ENCODE results near the gene APLNR. TPM values are rescaled to one million over a fixed set of nuclear protein-coding genes. Genes with fewer than 3 reads are reported as not detected.

APLNR gene
- total and polyA plus RNA-seq, 2 experiments from 2014 or later, result 1.9 to 3.9 TPM

DNA sequence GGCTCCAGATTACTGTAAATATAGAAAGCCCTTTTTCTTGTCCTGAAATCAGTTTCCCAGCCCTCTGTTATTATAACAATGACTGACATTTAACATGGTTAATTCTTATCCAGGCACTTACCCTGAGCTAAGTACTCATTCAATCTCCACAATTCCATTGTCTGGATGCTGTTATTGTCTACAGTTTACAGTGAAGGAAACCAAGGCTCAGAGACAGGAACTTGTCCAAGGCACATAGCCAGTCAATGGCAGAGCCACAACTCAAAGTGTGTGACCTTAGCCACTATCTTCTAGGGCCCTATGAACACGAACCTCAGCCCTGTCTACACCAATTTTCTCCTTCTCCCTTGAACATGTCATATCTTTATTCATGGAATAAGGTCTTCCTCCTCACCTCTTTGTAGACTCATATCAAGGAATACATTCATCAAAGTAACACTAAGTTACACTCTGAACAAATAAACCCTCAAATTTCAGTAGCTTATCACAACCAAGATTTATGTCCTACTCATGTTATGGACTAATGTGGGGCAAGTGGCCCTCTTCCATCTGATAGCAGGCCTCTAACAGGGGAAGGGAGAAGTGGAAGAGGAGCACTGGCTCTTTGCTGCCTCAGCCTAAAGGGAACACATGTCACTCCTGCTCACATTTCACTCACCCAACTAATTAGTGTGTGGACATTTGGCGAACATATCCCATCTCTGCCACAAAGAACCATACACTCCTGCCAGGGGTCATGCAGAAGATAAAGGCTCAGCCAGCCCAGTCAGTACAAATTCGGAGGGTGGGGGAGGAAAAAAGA is 39.3 kb upstream of the APLNR start:
- 80% methylated on average over 3 of the region's 3 CpGs for WGBS (ENCODE audit: low lambda C conversion rate, missing lambda C conversion rate)
- no peak overlapping the region for H3K4me3 ChIP-seq
- no peaks in the 10 kb centered on the region for H3K79me2 ChIP-seq
- H4K20me1 ChIP-seq (ENCODE audit: insufficient read depth, poor library complexity, severe bottlenecking), result no peaks in the 10 kb centered on the region
- no peak for DNase-seq (ENCODE audit: low spot score)
- no peaks in the 10 kb centered on the region for H3K9me2 ChIP-seq (replicated peaks; ENCODE audit: insufficient read depth)
- H3K4me2 ChIP-seq, result no peak overlapping the region
- H3K4me1 ChIP-seq (ENCODE audit: insufficient read depth), result peaks cover 6% of the 10 kb centered on the region
- TF ChIP-seq EZH2phosphoT487 (IDR thresholded peaks at IDR 0.05; ENCODE audit: low read depth, severe bottlenecking, unreplicated experiment) (no peak), EZH2 (IDR thresholded peaks at IDR 0.05; ENCODE audit: borderline replicate concordance) (no peak)
- TF ChIP-seq, protein P1, sequence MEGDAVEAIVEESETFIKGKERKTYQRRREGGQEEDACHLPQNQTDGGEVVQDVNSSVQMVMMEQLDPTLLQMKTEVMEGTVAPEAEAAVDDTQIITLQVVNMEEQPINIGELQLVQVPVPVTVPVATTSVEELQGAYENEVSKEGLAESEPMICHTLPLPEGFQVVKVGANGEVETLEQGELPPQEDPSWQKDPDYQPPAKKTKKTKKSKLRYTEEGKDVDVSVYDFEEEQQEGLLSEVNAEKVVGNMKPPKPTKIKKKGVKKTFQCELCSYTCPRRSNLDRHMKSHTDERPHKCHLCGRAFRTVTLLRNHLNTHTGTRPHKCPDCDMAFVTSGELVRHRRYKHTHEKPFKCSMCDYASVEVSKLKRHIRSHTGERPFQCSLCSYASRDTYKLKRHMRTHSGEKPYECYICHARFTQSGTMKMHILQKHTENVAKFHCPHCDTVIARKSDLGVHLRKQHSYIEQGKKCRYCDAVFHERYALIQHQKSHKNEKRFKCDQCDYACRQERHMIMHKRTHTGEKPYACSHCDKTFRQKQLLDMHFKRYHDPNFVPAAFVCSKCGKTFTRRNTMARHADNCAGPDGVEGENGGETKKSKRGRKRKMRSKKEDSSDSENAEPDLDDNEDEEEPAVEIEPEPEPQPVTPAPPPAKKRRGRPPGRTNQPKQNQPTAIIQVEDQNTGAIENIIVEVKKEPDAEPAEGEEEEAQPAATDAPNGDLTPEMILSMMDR (IDR thresholded peaks at IDR 0.05; ENCODE audit: poor library complexity), result no peak
- no peaks in the 10 kb centered on the region for H3K9me3 ChIP-seq (ENCODE audit: low read depth)
- no peak overlapping the region for H2AFZ ChIP-seq
- H3K27ac ChIP-seq, result no peak overlapping the region
- no peaks in the 10 kb centered on the region for H3K27me3 ChIP-seq
- no peaks in the 10 kb centered on the region for H3K36me3 ChIP-seq (replicated peaks; ENCODE audit: insufficient read depth, low read depth)

GRCh38 chr11:57275582-57275981 is 38.5 kb upstream of the APLNR start:
- Histone ChIP-seq H4K20me1 (ENCODE audit: insufficient read depth, poor library complexity, severe bottlenecking) (no peaks in the 10 kb centered on the region), H3K27ac (no peak overlapping the region), H3K36me3 (replicated peaks; ENCODE audit: insufficient read depth, low read depth) (no peaks in the 10 kb centered on the region), H3K9me3 (ENCODE audit: low read depth) (no peaks in the 10 kb centered on the region), H3K27me3 (no peaks in the 10 kb centered on the region), H3K4me1 (ENCODE audit: insufficient read depth) (peaks cover 6% of the 10 kb centered on the region), H2AFZ (no peak overlapping the region), H3K4me2 (no peak overlapping the region), H3K9me2 (replicated peaks; ENCODE audit: insufficient read depth) (no peaks in the 10 kb centered on the region), H3K79me2 (no peaks in the 10 kb centered on the region), H3K4me3 (no peak overlapping the region)
- WGBS (ENCODE audit: low lambda C conversion rate, missing lambda C conversion rate), result 78% methylated on average over 3 of the region's 3 CpGs
- TF ChIP-seq EZH2 (IDR thresholded peaks at IDR 0.05; ENCODE audit: borderline replicate concordance), result no peak
- TF ChIP-seq, protein P1 (IDR thresholded peaks at IDR 0.05; ENCODE audit: poor library complexity), result no peak
- no peak for TF ChIP-seq EZH2phosphoT487 (IDR thresholded peaks at IDR 0.05; ENCODE audit: low read depth, severe bottlenecking, unreplicated experiment)
- DNase-seq (ENCODE audit: low spot score), result no peak

DNA sequence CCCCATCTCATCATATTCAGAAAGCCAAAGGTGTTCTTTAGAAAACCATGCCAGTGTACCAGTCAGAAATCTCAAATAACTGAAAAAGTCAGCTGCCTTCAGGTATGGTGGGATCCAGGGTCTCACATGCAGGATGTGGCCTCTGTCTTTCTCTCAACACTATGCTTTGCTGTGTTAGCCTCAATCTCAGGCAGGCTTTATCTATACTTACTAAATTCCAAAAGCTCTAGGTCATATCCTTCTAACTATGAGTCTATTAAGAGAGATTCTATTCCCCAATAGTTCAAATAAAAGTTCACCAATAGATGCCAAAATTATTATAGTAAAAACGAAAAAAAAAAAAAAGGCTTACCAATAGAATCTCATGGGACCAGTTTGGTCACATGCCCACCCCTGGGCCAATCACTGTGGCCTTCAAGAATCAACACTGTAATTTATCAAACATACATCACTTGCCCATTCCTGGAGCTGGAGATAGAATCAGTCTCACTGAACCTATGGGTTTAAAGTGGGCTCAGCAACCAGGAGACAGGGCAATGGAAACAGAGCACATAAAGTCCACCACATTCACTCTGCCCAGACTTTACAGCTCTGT is 38.0 kb upstream of the APLNR start:
- Histone ChIP-seq H3K27ac (no peak overlapping the region), H3K9me3 (ENCODE audit: low read depth) (no peaks in the 10 kb centered on the region), H2AFZ (no peak overlapping the region), H3K36me3 (replicated peaks; ENCODE audit: insufficient read depth, low read depth) (no peaks in the 10 kb centered on the region), H3K27me3 (no peaks in the 10 kb centered on the region), H3K4me3 (no peak overlapping the region), H3K9me2 (replicated peaks; ENCODE audit: insufficient read depth) (no peaks in the 10 kb centered on the region), H4K20me1 (ENCODE audit: insufficient read depth, poor library complexity, severe bottlenecking) (no peaks in the 10 kb centered on the region), H3K4me1 (ENCODE audit: insufficient read depth) (peaks cover 6% of the 10 kb centered on the region), H3K4me2 (no peak overlapping the region), H3K79me2 (no peaks in the 10 kb centered on the region)
- no peak for DNase-seq (ENCODE audit: low spot score)
- TF ChIP-seq, protein P1 (IDR thresholded peaks at IDR 0.05; ENCODE audit: poor library complexity), result no peak
- TF ChIP-seq EZH2 (IDR thresholded peaks at IDR 0.05; ENCODE audit: borderline replicate concordance) (no peak), EZH2phosphoT487 (IDR thresholded peaks at IDR 0.05; ENCODE audit: low read depth, severe bottlenecking, unreplicated experiment) (no peak)
- 88% methylated on average over 1 of the region's 1 CpG for whole genome bisulfite sequencing (ENCODE audit: low lambda C conversion rate, missing lambda C conversion rate)
